ENCODE data around the gene KCNQ1.

Gene KCNQ1

GRCh38 chr11:2691991-2692875, 247.4 kb downstream of the KCNQ1 start:
- no peak overlapping the region for H3K4me3 ChIP-seq (ENCODE audit: low read length)
- no peaks in the 10 kb centered on the region for H3K27me3 ChIP-seq (ENCODE audit: control insufficient read depth, insufficient read depth, low read length)
- no peak overlapping the region for H3K27ac ChIP-seq (ENCODE audit: low read depth, low read length)
- no peak overlapping the region for H3K9ac ChIP-seq (ENCODE audit: low read length)
- H3K36me3 ChIP-seq (ENCODE audit: control insufficient read depth, insufficient read depth, low read length) = no peaks in the 10 kb centered on the region
- peaks cover 4% of the 10 kb centered on the region for H3K4me1 ChIP-seq (ENCODE audit: control insufficient read depth, insufficient read depth, low read length)

- Histone ChIP-seq H3K4me1 (ENCODE audit: control insufficient read depth, insufficient read depth, low read length) (peaks cover 4% of the 10 kb centered on the region), H3K27me3 (ENCODE audit: control insufficient read depth, insufficient read depth, low read length) (no peaks in the 10 kb centered on the region), H3K9ac (ENCODE audit: low read length) (no peak overlapping the region), H3K4me3 (ENCODE audit: low read length) (no peak overlapping the region), H3K36me3 (ENCODE audit: control insufficient read depth, insufficient read depth, low read length) (no peaks in the 10 kb centered on the region), H3K27ac (ENCODE audit: low read depth, low read length) (no peak overlapping the region)
Measured at GRCh38 chr11:2693271-2694261, 248.8 kb downstream of the KCNQ1 start.

- H3K27me3 ChIP-seq (ENCODE audit: control insufficient read depth, insufficient read depth, low read length) = no peaks in the 10 kb centered on the region
- peaks cover 4% of the 10 kb centered on the region for H3K4me1 ChIP-seq (ENCODE audit: control insufficient read depth, insufficient read depth, low read length)
- H3K4me3 ChIP-seq (ENCODE audit: low read length) = no peak overlapping the region
- H3K36me3 ChIP-seq (ENCODE audit: control insufficient read depth, insufficient read depth, low read length) = no peaks in the 10 kb centered on the region
- no peak overlapping the region for H3K27ac ChIP-seq (ENCODE audit: low read depth, low read length)
- no peak overlapping the region for H3K9ac ChIP-seq (ENCODE audit: low read length)
Measured at GRCh38 chr11:2694495-2694894, 249.7 kb downstream of the KCNQ1 start.

GRCh38 chr11:2694995-2695939, 250.5 kb downstream of the KCNQ1 start:
- Histone ChIP-seq H3K4me1 (ENCODE audit: control insufficient read depth, insufficient read depth, low read length) (peaks cover 4% of the 10 kb centered on the region), H3K27ac (ENCODE audit: low read depth, low read length) (no peak overlapping the region), H3K9ac (ENCODE audit: low read length) (no peak overlapping the region), H3K4me3 (ENCODE audit: low read length) (no peak overlapping the region), H3K27me3 (ENCODE audit: control insufficient read depth, insufficient read depth, low read length) (no peaks in the 10 kb centered on the region), H3K36me3 (ENCODE audit: control insufficient read depth, insufficient read depth, low read length) (no peaks in the 10 kb centered on the region)

GRCh38 chr11:2696455-2696854, 251.6 kb downstream of the KCNQ1 start:
- Histone ChIP-seq H3K36me3 (ENCODE audit: control insufficient read depth, insufficient read depth, low read length) (no peaks in the 10 kb centered on the region), H3K27me3 (ENCODE audit: control insufficient read depth, insufficient read depth, low read length) (no peaks in the 10 kb centered on the region)

GRCh38 chr11:2697866-2698265, 253.1 kb downstream of the KCNQ1 start:
- Histone ChIP-seq H3K27me3 (ENCODE audit: control insufficient read depth, insufficient read depth, low read length) (no peaks in the 10 kb centered on the region), H3K4me1 (ENCODE audit: control insufficient read depth, insufficient read depth, low read length) (peaks cover 8% of the 10 kb centered on the region), H3K27ac (ENCODE audit: low read depth, low read length) (no peak overlapping the region), H3K4me3 (ENCODE audit: low read length) (peak overlapping the region; percentile 81), H3K36me3 (ENCODE audit: control insufficient read depth, insufficient read depth, low read length) (no peaks in the 10 kb centered on the region), H3K9ac (ENCODE audit: low read length) (no peak overlapping the region)

More at GRCh38 chr11:2696455-2696854, 251.6 kb downstream of the KCNQ1 start:
- H3K9ac ChIP-seq (ENCODE audit: low read length) = no peak overlapping the region
- no peak overlapping the region for H3K4me3 ChIP-seq (ENCODE audit: low read length)
- H3K27ac ChIP-seq (ENCODE audit: low read depth, low read length) = no peak overlapping the region
- H3K4me1 ChIP-seq (ENCODE audit: control insufficient read depth, insufficient read depth, low read length) = peaks cover 9% of the 10 kb centered on the region

- Histone ChIP-seq H3K4me1 (ENCODE audit: control insufficient read depth, insufficient read depth, low read length) (peaks cover 5% of the 10 kb centered on the region), H3K9ac (ENCODE audit: low read length) (peak overlapping the region; percentile 37), H3K4me3 (ENCODE audit: low read length) (peak overlapping the region; percentile 81), H3K36me3 (ENCODE audit: control insufficient read depth, insufficient read depth, low read length) (no peaks in the 10 kb centered on the region), H3K27ac (ENCODE audit: low read depth, low read length) (peak overlapping the region; percentile 75), H3K27me3 (ENCODE audit: control insufficient read depth, insufficient read depth, low read length) (no peaks in the 10 kb centered on the region)
Measured at GRCh38 chr11:2698386-2699184, 253.8 kb downstream of the KCNQ1 start.

- peak overlapping the region; percentile 47 for H3K9ac ChIP-seq (ENCODE audit: low read length)
- peak overlapping the region; percentile 81 for H3K4me3 ChIP-seq (ENCODE audit: low read length)
- peak overlapping the region; percentile 75 for H3K27ac ChIP-seq (ENCODE audit: low read depth, low read length)
- H3K27me3 ChIP-seq (ENCODE audit: control insufficient read depth, insufficient read depth, low read length) = no peaks in the 10 kb centered on the region
- H3K36me3 ChIP-seq (ENCODE audit: control insufficient read depth, insufficient read depth, low read length) = no peaks in the 10 kb centered on the region
- H3K4me1 ChIP-seq (ENCODE audit: control insufficient read depth, insufficient read depth, low read length) = peaks cover 5% of the 10 kb centered on the region
Measured at GRCh38 chr11:2699185-2699530, 254.3 kb downstream of the KCNQ1 start.

- H3K4me3 ChIP-seq (ENCODE audit: low read length) = peak within 1 kb of the TSS; percentile 81
- peak within 1 kb of the TSS; percentile 89 for H3K27ac ChIP-seq (ENCODE audit: low read depth, low read length)
- no peaks in the 10 kb centered on the region for H3K36me3 ChIP-seq (ENCODE audit: control insufficient read depth, insufficient read depth, low read length)
- peak within 1 kb of the TSS; percentile 75 for H3K9ac ChIP-seq (ENCODE audit: low read length)
- no peaks in the 10 kb centered on the region for H3K27me3 ChIP-seq (ENCODE audit: control insufficient read depth, insufficient read depth, low read length)
- peaks cover 5% of the 10 kb centered on the region for H3K4me1 ChIP-seq (ENCODE audit: control insufficient read depth, insufficient read depth, low read length)
Measured at GRCh38 chr11:2699531-2700414, 255.0 kb downstream of the KCNQ1 start, which contains the start of gene KCNQ1OT1. Gene KCNQ1OT1, minus strand, starts transcription at chr11:2699994.

GRCh38 chr11:2700415-2701211, 255.8 kb downstream of the KCNQ1 start:
- Histone ChIP-seq H3K9ac (ENCODE audit: low read length) (peak overlapping the region; percentile 75), H3K4me1 (ENCODE audit: control insufficient read depth, insufficient read depth, low read length) (peaks cover 5% of the 10 kb centered on the region), H3K36me3 (ENCODE audit: control insufficient read depth, insufficient read depth, low read length) (no peaks in the 10 kb centered on the region), H3K27me3 (ENCODE audit: control insufficient read depth, insufficient read depth, low read length) (no peaks in the 10 kb centered on the region), H3K27ac (ENCODE audit: low read depth, low read length) (peak overlapping the region; percentile 89), H3K4me3 (ENCODE audit: low read length) (peak overlapping the region; percentile 71)
